Loucy (cell line): ENCODE data around the gene CAPN8.

Experiments used
- H2AFZ ChIP-seq: fragments of 200-600 bp; sonication (generic); 2 replicates; pipeline ENCODE4 v1.6.0; 2016; ENCODE audit warnings: antibody characterized with exemption, mild to moderate bottlenecking, low read length, moderate library complexity
- H3F3A ChIP-seq: fragments of 200-600 bp; 2 replicates; pipeline ENCODE4 v1.6.0; 2016; ENCODE audit warnings: antibody characterized with exemption, low read depth, mild to moderate bottlenecking
- H3K27me3 ChIP-seq: fragments of 200-600 bp; sonication (generic); 2 replicates; pipeline ENCODE4 v1.6.1; 2014; ENCODE audit warnings: low read length, mild to moderate bottlenecking; ENCODE audit not compliant: insufficient read depth, poor library complexity, severe bottlenecking
- H3K36me3 ChIP-seq: fragments of 200-600 bp; sonication (generic); 2 replicates; pipeline ENCODE4 v1.6.1; 2016; ENCODE audit warnings: low read length; ENCODE audit not compliant: insufficient read depth
- H3K4me1 ChIP-seq: fragments of 200-600 bp; sonication (generic); 2 replicates; pipeline ENCODE4 v1.5.1; 2014; ENCODE audit warnings: low read length, mild to moderate bottlenecking; ENCODE audit not compliant: insufficient read depth, poor library complexity, severe bottlenecking
- H3K4me2 ChIP-seq: fragments of 200-600 bp; sonication (generic); 2 replicates; pipeline ENCODE4 v1.6.0; 2014; ENCODE audit warnings: antibody characterized with exemption, low read length, low read depth, mild to moderate bottlenecking; ENCODE audit not compliant: poor library complexity, severe bottlenecking
- H3K4me3 ChIP-seq: fragments of 200-600 bp; sonication (generic); 2 replicates; pipeline ENCODE4 v1.5.1; 2014; ENCODE audit warnings: low read length, mild to moderate bottlenecking, mixed read lengths; ENCODE audit not compliant: poor library complexity, severe bottlenecking
- H3K79me2 ChIP-seq: fragments of 200-600 bp; sonication (generic); 2 replicates; pipeline ENCODE4 v1.6.1; 2014; ENCODE audit warnings: low read length; ENCODE audit not compliant: insufficient read depth
- H3K9ac ChIP-seq: fragments of 200-600 bp; sonication (generic); 2 replicates; pipeline ENCODE4 v1.6.0; 2014; ENCODE audit warnings: mild to moderate bottlenecking, low read depth, low read length, moderate library complexity; ENCODE audit not compliant: poor library complexity, severe bottlenecking
- H3K9me2 ChIP-seq: fragments of 200-600 bp; sonication (generic); replicated peaks from 2 replicates; pipeline ENCODE4 v1.6.1; 2016; ENCODE audit warnings: low read depth, low read length, mixed read lengths
- H3K9me3 ChIP-seq: fragments of 200-600 bp; sonication (generic); 2 replicates; pipeline ENCODE4 v1.6.1; 2014; ENCODE audit warnings: mild to moderate bottlenecking, antibody characterized with exemption, low read length, low read depth; ENCODE audit not compliant: insufficient read depth
- H4K20me1 ChIP-seq: fragments of 200-600 bp; sonication (generic); 2 replicates; pipeline ENCODE4 v1.6.0; 2014; ENCODE audit warnings: antibody characterized with exemption, low read length, mild to moderate bottlenecking; ENCODE audit not compliant: insufficient read depth, poor library complexity, severe bottlenecking
- CTCF ChIP-seq: fragments of 200-600 bp; sonication (generic); conservative IDR thresholded peaks from 2 replicates; pipeline ENCODE4 v1.5.1; 2014; ENCODE audit warnings: mild to moderate bottlenecking, antibody characterized with exemption, low read length
- EZH2phosphoT487 ChIP-seq: fragments of 200-600 bp; IDR thresholded peaks from 2 replicates; pipeline ENCODE4 v1.6.1; 2018; ENCODE audit warnings: antibody characterized with exemption, mild to moderate bottlenecking, moderate library complexity, borderline replicate concordance

The CAPN8 gene

DNA sequence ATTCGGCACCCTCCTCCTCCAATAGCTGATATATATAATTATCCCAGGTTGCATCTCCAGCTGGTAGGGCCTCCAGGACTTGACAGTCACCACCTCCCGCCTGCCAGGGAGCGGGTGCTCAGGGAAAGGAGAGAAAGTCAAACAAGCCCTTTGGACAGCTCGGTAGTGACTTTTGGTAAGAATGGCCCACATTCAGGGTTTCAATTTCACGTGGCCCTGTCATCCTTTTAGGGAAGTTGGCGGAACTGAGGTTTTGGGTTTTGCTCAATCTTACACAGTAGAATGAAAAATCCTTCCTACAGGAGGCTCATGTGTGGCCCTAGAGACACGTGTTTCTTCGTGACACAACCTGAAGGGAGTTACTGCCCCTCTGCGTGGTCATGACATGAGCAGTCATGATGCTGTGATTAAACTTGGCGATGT lies 44.2 kb downstream of the CAPN8 start:
- H3K9me2 ChIP-seq: no peaks in the 10 kb centered on the region
- no peaks in the 10 kb centered on the region for H3K79me2 ChIP-seq
- no peak for TF ChIP-seq CTCF
- no peak for TF ChIP-seq EZH2phosphoT487
- H3K4me1 ChIP-seq: no peaks in the 10 kb centered on the region
- no peaks in the 10 kb centered on the region for H3K9me3 ChIP-seq
- no peaks in the 10 kb centered on the region for H3K36me3 ChIP-seq
- no peak overlapping the region for H3K4me2 ChIP-seq
- H4K20me1 ChIP-seq: no peaks in the 10 kb centered on the region
- H3K4me3 ChIP-seq: no peak overlapping the region
- H2AFZ ChIP-seq: no peak overlapping the region
- H3K27me3 ChIP-seq: no peaks in the 10 kb centered on the region
- no peak overlapping the region for H3K9ac ChIP-seq
- H3F3A ChIP-seq: no peaks in the 10 kb centered on the region

GRCh38 chr1:223620297-223620897 lies 45.1 kb downstream of the CAPN8 start:
- H3K27me3 ChIP-seq: no peaks in the 10 kb centered on the region
- H3K4me3 ChIP-seq: no peak overlapping the region
- no peak for TF ChIP-seq EZH2phosphoT487
- no peak for TF ChIP-seq CTCF
- H3K4me1 ChIP-seq: no peaks in the 10 kb centered on the region
- H3K4me2 ChIP-seq: no peak overlapping the region
- no peaks in the 10 kb centered on the region for H3K79me2 ChIP-seq
- H3K9me3 ChIP-seq: no peaks in the 10 kb centered on the region
- H3K9me2 ChIP-seq: no peaks in the 10 kb centered on the region
- no peak overlapping the region for H3K9ac ChIP-seq
- H3K36me3 ChIP-seq: no peaks in the 10 kb centered on the region
- no peaks in the 10 kb centered on the region for H4K20me1 ChIP-seq
- H3F3A ChIP-seq: no peaks in the 10 kb centered on the region
- H2AFZ ChIP-seq: no peak overlapping the region

GRCh38 chr1:223618680-223619079 lies 46.8 kb downstream of the CAPN8 start:
- Histone ChIP-seq H2AFZ (no peak overlapping the region), H3K9me3 (no peaks in the 10 kb centered on the region), H3K36me3 (no peaks in the 10 kb centered on the region), H3K27me3 (no peaks in the 10 kb centered on the region), H3F3A (no peaks in the 10 kb centered on the region), H3K79me2 (no peaks in the 10 kb centered on the region), H3K4me2 (no peak overlapping the region), H3K4me3 (no peak overlapping the region), H4K20me1 (no peaks in the 10 kb centered on the region), H3K4me1 (no peaks in the 10 kb centered on the region), H3K9me2 (no peaks in the 10 kb centered on the region), H3K9ac (no peak overlapping the region)
- TF ChIP-seq CTCF (no peak), EZH2phosphoT487 (no peak)
